Prostate gland (tissue), 2 donors: ENCODE data around the gene ITM2B.

ENCODE experiments used
- CTCF ChIP-seq, 4 experiments: fragments of 200-600 bp in 2 of 4; fragments of 450-650 bp in 2 of 4; sonication (generic) in 2 of 4; IDR thresholded peaks; 1 replicate in 3 of 4; 2 replicates in 1 of 4; pipeline ENCODE4 v1.5.1; 2016 to 2019; ENCODE audit warnings: antibody characterized with exemption in 4 of 4, mild to moderate bottlenecking in 2 of 4, moderate library complexity in 2 of 4
- POLR2A ChIP-seq: fragments of 450-650 bp; IDR thresholded peaks from one replicate; pipeline ENCODE4 v1.6.1; 2016; ENCODE audit warnings: antibody characterized with exemption, mild to moderate bottlenecking
- POLR2AphosphoS5 ChIP-seq: sonication (generic); formaldehyde crosslinking; IDR thresholded peaks from one replicate; pipeline ENCODE4 v1.6.1; 2017; ENCODE audit warnings: antibody characterized with exemption

GRCh38 chr13:48281556-48281955 is 48.5 kb downstream of the ITM2B start:
- TF ChIP-seq CTCF (IDR thresholded peaks at IDR 0.05) (no peak), POLR2A (no peak), POLR2AphosphoS5 (no peak)
